ENCODE data around the gene ATP5F1E. TPM values are rescaled to one million over a fixed set of nuclear protein-coding genes. Genes with fewer than 3 reads are reported as not detected.

ATP5F1E gene
- total RNA-seq, 1 experiment from 2014 or later = 23.2 TPM

DNA sequence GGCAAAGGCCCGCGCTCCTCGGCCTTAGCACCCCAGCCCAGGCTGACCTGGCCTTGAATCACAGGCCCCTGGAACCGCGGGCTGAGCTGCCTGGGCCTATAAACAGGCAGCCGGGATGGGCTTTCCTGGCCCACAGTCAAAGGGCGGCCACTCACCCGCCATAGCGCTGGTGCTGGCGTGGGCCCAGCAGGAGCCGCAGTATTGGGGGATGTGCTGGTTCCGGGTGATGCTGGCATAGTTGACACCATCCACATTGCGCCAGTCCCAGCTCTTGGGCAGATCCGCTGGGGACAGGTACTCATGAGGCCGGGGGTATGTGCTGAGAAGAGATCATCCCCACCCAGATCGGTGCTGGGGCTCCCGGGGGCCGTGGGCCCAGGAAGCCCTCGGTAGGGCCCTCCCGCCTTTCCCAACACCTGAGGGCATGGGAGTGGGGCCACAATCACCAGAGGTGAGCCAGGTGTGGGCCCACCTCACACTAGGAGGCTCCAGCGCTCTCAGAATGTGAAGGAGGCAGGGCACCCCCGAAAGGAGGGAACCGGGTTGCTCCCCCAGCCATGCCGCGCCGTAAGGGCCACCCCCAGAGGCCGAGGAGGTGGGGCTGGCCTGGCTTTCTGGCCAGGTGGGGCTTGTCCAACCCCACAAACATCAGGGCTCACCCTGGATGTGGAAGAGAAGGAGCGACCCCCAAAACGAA lies 25.8 kb downstream of the ATP5F1E start:
- DNase-seq (ENCODE audit: low read depth) = peak; percentile 42

DNA sequence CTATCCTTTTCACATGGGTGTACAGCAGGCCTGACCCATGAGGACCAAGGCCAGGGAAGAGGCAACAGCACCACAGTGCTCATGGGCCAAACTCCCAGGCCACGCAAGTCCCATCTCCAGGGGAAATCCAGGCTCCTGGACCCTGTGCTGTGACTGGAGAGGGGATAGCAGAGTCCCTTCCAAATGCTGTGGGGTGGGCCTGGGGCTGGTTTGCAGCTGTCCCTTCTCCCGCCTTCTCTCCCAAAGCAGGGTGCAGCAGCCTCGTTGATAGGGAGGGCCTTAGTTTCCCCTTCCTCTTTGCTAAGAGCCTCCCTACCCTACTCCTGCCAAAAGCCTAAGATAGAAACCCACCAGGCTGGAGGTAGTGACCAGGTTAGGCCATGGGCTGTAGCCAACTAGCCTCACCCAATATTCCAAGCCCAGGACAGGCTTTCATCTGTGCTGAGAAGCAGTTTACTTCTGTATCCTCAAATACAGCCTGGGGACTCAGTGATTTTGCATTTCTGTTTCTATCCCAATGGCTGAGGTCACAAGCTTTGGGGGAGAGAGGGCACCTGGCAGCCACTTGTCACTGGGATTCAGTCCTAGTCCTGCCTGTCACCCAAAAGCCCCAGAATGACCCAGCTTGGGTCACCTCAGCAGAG lies 26.5 kb downstream of the ATP5F1E start:
- DNase-seq (ENCODE audit: low read depth) = no peak

GRCh38 chr20:59004763-59005522 lies 27.2 kb downstream of the ATP5F1E start:
- DNase-seq (ENCODE audit: low read depth) = no peak

- DNase-seq (ENCODE audit: low read depth) = no peak
These were observed 27.7 kb downstream of the ATP5F1E start for GRCh38 chr20:59004493-59004762.

DNA sequence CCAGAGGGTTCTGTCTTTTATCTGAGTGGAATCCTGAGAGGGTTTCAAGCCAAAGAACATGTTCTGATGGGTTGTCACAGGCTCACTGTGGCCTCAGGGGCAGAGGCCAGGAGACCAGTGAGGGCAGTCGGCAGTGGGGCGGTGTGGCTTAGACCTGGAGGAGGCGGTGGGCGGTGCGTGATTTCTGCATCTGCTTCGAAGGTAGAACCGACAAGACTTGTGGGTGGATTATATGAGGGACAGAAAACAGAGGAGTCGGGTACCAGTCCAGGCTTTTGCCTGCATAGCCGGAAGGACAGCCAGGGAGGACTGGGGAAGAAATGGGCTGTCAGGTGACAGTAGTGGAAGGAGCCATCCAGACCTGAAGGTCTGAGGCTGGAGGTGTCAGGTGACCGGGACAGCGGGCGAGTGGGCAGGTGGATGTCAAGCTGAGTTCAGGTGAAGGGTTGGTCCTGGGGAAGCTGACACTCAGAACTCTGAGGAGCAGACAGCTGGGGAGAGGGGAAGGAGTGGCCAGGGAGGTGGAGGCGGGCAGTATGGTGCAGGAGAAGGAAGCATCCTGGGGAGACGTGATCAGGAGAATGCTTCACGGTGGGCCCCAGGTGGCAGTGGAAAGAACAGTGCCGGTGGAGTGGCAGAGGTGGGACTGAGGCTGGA lies 28.2 kb downstream of the ATP5F1E start:
- no peak for DNase-seq (ENCODE audit: low read depth)

- no peak for DNase-seq (ENCODE audit: low read depth)
These were observed 29.2 kb downstream of the ATP5F1E start for GRCh38 chr20:59002874-59003399.

DNA sequence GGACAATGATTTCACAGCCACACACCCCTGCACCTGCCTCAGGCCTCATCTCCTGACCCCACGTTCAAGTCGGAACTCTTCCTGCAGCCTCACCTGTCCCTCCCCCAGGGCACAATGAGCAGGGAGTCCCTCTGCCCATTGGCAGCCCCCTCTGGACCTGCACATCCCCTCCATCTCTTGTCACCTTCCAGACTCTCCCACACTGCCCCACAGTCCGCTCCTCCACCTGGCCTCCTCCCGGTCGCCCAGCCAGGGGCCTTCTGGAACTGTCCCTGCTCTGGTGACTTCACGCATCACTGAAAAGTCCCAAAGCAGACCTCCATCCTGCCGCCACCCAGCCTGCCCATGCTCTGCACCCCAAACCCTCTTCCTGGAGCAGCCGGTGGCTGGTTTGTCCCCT lies 29.7 kb downstream of the ATP5F1E start:
- no peak for DNase-seq (ENCODE audit: low read depth)

DNA sequence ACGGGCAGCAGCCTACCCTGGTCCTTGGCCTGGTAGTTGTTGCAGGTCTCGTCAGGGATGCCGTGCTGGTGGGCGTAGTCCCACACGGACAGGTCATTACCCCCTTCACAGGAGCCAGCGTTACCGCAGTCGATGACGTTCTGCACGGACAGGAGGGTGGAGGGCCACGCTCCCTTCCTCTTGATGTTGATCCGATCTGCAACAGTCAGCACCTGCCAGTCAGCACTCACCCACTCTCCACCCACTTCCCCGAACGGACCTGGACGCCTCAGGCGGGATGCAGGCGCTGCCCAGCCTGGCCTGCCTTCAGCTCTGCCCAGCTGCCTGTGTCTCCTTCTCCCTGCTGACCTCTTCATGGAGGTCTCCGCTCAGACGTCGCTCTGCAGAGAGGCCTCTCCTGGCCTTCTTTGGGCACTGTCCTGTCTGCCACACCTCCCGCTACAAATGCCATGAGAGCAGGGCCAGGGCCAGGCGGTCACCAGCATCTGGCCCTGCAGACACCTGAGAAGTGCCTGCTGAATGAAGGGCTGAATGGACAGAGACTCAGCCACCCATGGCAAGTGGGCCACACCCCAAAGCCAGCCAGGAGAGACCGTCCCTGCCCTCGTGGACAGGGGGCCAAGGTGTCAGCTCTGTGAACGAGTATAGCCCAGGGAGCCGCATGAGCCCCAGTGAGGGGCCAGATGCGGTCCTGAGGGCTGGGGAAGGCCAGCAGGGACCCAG lies 30.5 kb downstream of the ATP5F1E start:
- DNase-seq (ENCODE audit: low read depth) = no peak

- DNase-seq (ENCODE audit: low read depth) = no peak
These were observed 31.1 kb downstream of the ATP5F1E start for GRCh38 chr20:59001068-59001448.

GRCh38 chr20:59000326-59000725 lies 31.8 kb downstream of the ATP5F1E start:
- DNase-seq (ENCODE audit: low read depth) = no peak

DNA sequence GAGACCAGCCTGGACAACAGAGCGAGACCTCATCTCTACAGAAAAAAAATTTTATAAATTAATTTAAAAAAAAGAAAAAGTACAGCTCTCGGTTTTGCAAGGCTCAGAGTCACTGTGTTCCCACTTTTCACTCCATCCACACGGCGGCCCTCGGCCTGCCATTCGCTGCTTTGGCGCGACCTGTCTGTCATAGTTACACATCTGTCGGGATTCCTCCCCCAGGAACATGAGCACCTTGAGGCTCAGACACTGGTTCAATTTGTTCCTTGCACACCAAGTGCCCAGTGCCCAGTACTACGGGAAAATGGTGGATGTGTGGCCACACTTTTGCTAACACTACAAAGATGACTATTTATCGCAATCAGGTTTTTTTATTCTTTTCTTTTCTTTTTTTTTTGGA lies 33.5 kb downstream of the ATP5F1E start:
- no peak for DNase-seq (ENCODE audit: low read depth)

DNA sequence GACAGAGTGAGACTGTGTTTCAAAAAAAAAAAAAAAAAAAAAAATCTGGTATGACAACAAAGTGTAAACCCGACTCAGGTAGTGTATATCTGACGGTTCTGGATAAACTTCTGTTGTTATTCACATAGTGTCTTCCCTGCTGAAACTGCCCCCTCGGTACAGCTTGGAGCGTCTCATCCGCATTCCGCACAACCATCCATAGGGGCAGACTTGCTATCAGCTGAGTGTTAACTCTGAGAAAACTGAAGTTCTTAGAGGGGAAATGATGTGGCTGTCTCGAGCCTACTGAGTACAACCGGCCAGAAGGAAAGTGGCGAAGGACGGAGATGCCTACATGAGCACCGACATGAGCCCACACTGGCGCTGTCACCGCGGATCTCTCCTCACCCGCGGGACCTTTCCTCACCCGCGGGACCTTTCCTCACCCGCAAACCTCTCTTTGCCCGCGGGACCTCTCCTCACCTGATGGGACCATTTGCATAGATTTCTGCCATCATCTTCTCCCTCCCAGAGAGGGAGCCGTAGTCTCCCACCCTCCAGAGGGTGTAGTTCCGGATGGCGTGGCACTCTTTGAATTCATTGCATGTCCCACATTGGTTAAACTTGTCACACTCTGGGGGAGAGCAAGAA lies 34.9 kb downstream of the ATP5F1E start:
- no peak for DNase-seq (ENCODE audit: low read depth)

- no peak for DNase-seq (ENCODE audit: low read depth)
These were observed 35.9 kb downstream of the ATP5F1E start for GRCh38 chr20:58996226-58996611.

- DNase-seq (ENCODE audit: low read depth) = no peak
These were observed 36.5 kb downstream of the ATP5F1E start for GRCh38 chr20:58995461-58996225.

GRCh38 chr20:58994390-58995159 lies 37.6 kb downstream of the ATP5F1E start:
- DNase-seq (ENCODE audit: low read depth) = no peak

- DNase-seq (ENCODE audit: low read depth) = no peak
These were observed 38.5 kb downstream of the ATP5F1E start for GRCh38 chr20:58993332-58994248.

DNA sequence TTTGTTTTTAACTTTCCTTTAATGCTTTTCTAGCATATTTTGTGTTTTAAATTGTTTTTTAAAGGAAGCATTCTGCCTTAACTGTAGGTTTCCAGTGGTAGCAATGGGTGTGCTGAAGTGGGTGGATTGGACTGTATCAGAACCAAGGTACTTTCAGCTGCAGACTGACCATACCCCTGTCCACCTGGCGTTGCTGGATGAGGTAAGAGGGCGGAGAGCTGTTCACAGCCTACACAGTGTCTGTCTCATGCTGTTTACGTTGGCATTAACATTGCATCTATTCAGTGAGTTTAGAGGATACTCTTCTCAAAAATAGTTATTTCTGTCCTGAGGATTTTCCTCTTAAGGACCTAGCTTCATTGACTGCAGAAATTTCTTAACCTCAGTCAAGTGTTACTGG lies 39.2 kb downstream of the ATP5F1E start:
- DNase-seq (ENCODE audit: low read depth) = no peak

GRCh38 chr20:58991715-58992114 lies 40.4 kb downstream of the ATP5F1E start:
- DNase-seq (ENCODE audit: low read depth) = no peak
